ENCODE measurements around the gene ZGRF1.

DNA sequence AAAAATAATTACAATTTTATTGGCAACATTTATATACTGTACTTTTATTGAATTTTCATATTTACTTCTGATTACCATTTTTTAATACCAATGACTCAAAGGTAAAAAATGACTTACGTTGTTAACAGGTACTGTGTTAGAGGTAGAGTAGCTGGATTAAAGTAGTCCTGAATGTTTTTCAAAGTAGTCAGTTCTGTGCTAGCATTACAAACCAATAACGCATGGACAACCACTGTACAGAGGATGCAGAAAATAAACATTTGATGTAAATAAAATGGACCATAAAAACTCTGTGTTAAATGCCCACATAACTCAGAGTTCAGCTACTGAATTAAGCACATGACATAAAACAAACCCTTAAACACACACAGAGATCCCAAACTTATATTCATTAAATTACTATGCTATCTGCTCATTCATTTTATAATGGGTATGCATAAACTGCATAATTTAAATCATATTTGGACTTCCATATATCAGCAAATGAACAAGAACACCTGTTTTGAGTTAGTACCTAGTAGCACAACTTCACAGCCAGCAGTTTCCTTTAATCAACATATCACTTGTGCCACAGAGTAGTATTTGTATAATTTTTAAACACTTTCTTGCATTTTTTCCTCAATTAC, 74.3 kb downstream of the ZGRF1 start:
- TF ChIP-seq, protein P1, sequence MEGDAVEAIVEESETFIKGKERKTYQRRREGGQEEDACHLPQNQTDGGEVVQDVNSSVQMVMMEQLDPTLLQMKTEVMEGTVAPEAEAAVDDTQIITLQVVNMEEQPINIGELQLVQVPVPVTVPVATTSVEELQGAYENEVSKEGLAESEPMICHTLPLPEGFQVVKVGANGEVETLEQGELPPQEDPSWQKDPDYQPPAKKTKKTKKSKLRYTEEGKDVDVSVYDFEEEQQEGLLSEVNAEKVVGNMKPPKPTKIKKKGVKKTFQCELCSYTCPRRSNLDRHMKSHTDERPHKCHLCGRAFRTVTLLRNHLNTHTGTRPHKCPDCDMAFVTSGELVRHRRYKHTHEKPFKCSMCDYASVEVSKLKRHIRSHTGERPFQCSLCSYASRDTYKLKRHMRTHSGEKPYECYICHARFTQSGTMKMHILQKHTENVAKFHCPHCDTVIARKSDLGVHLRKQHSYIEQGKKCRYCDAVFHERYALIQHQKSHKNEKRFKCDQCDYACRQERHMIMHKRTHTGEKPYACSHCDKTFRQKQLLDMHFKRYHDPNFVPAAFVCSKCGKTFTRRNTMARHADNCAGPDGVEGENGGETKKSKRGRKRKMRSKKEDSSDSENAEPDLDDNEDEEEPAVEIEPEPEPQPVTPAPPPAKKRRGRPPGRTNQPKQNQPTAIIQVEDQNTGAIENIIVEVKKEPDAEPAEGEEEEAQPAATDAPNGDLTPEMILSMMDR (IDR thresholded peaks at IDR 0.05; ENCODE audit: poor library complexity, severe bottlenecking), result no peak
- no peak for TF ChIP-seq EP300 (conservative IDR thresholded peaks at IDR 0.05; ENCODE audit: poor library complexity, severe bottlenecking)
- no peak for TF ChIP-seq RAD21 (conservative IDR thresholded peaks at IDR 0.05)
- no peak for TF ChIP-seq EZH2 (IDR thresholded peaks at IDR 0.05; ENCODE audit: borderline replicate concordance, insufficient read depth, low read length, poor library complexity, severe bottlenecking)
- TF ChIP-seq SMC3 (conservative IDR thresholded peaks at IDR 0.05; ENCODE audit: poor library complexity), result no peak
- no peak for TF ChIP-seq TAF1 (IDR thresholded peaks at IDR 0.05; ENCODE audit: low read depth)
- TF ChIP-seq POLR2AphosphoS5 (IDR thresholded peaks at IDR 0.05), result no peak
- TF ChIP-seq REST (IDR thresholded peaks at IDR 0.05; ENCODE audit: borderline replicate concordance), result no peak
